Measurements from ENCODE around the gene BLOC1S5. TPM values are rescaled to one million over a fixed set of nuclear protein-coding genes. Genes with fewer than 3 reads are reported as not detected.

BLOC1S5 gene
- total and polyA plus RNA-seq, 2 of the 8 experiments (the other 6 are each of a cell fraction or from before 2014, with no cell fraction given): 3.4 to 17.2 TPM

DNA sequence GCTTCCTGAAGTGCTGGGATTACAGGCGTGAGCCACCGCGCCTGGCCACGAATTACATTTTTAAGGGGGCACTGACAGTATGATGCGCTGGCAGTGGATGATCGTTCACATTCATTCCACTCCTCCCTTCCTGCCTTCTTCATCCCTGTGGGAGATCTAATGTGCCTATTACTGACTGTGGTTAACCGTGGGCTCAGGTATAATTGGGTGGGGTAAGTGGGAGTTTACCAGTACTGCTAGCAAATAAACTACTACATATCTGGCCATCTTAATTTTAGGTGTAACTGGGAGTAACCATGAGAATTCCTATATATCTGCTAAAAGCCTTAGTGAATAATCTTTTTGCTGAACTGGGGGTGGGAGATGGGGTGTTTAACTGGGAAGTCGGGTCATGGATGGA is 6.5 kb upstream of the BLOC1S5 start:
- Histone ChIP-seq H4K5ac (ENCODE audit: insufficient read length, low read depth, low read length) (no peak overlapping the region), H3K23me2 (ENCODE audit: low read depth, low read length) (no peaks in the 10 kb centered on the region), H4K8ac (ENCODE audit: extremely low read depth, insufficient read depth, low read length) (no peak overlapping the region), H3K18ac (ENCODE audit: extremely low read depth, low read length) (no peak overlapping the region), H3K56ac (replicated peaks; ENCODE audit: insufficient read length, low read depth, low read length) (no peak overlapping the region), H2BK120ac (replicated peaks; ENCODE audit: low read depth, low read length) (no peak overlapping the region), H3K4me3 (ENCODE audit: extremely low read depth in 1 of 4, insufficient read depth in 2 of 4, low read depth in 3 of 4, low read length in 4 of 4) (no peak overlapping the region), H2BK20ac (ENCODE audit: low read length) (no peak overlapping the region), H4K91ac (replicated peaks; ENCODE audit: insufficient read length, low read length) (no peak overlapping the region), H4K20me1 (replicated peaks in 1 of 2; ENCODE audit: control insufficient read depth in 1 of 2, insufficient read depth in 2 of 2, low read length in 2 of 2) (peaks cover 0 to 1% of the 10 kb centered on the region in 2 experiments), H2BK15ac (ENCODE audit: low read length) (no peak overlapping the region), H2BK12ac (ENCODE audit: low read depth, low read length) (no peak overlapping the region), H3K23ac (ENCODE audit: insufficient read length) (no peak overlapping the region), H3K14ac (ENCODE audit: insufficient read length) (no peak overlapping the region), H2AFZ (ENCODE audit: low read length) (no peak overlapping the region), H3K36me3 (ENCODE audit: control insufficient read depth in 2 of 4, insufficient read depth in 4 of 4, low read length in 3 of 4) (no peaks in the 10 kb centered on the region), H3K79me1 (ENCODE audit: low read depth, low read length) (no peaks in the 10 kb centered on the region), H3K27me3 (replicated peaks in 1 of 4; ENCODE audit: control insufficient read depth in 3 of 4, extremely low read depth in 1 of 4, insufficient read depth in 3 of 4, low read length in 3 of 4) (no peaks in the 10 kb centered on the region), H3K9me3 (ENCODE audit: insufficient read depth in 2 of 2, low read depth in 1 of 2, low read length in 1 of 2) (no peaks in the 10 kb centered on the region), H2BK5ac (ENCODE audit: low read depth, low read length) (no peak overlapping the region), H3K9ac (replicated peaks in 1 of 4; ENCODE audit: extremely low read depth in 1 of 4, low read depth in 3 of 4, low read length in 3 of 4) (no peak overlapping the region), H3K4me2 (ENCODE audit: insufficient read depth in 1 of 2, low read depth in 2 of 2, low read length in 2 of 2) (no peak overlapping the region), H3K27ac (ENCODE audit: low read depth, low read length) (no peak overlapping the region), H2AK5ac (ENCODE audit: low read depth, low read length) (no peak overlapping the region), H3K79me2 (ENCODE audit: control insufficient read depth in 1 of 2, insufficient read depth in 2 of 2, low read length in 2 of 2) (no peaks in the 10 kb centered on the region), H3K4me1 (replicated peaks in 1 of 4; ENCODE audit: control insufficient read depth in 3 of 4, insufficient read depth in 4 of 4, low read length in 3 of 4) (no peaks in the 10 kb centered on the region; a peak in 1 of 7 replicates), H3K4ac (replicated peaks; ENCODE audit: insufficient read length, low read depth, low read length) (no peak overlapping the region)
- FAIRE-seq (no peak), DNase-seq (ENCODE audit: low read depth in 1 of 2, low spot score in 2 of 2) (no peak)
- TF ChIP-seq SRF (IDR thresholded peaks at IDR 0.05; ENCODE audit: low read depth, low read length) (no peak), SP1 (IDR thresholded peaks at IDR 0.05; ENCODE audit: low read depth, low read length) (no peak), SIX5 (IDR thresholded peaks at IDR 0.05; ENCODE audit: low read depth, low read length) (no peak), RBBP5 (IDR thresholded peaks at IDR 0.05; ENCODE audit: borderline replicate concordance, low read depth, low read length) (no peak), JUND (IDR thresholded peaks at IDR 0.05; ENCODE audit: low read length) (no peak), MAX (IDR thresholded peaks at IDR 0.05) (no peak), KDM1A (IDR thresholded peaks at IDR 0.05; ENCODE audit: borderline replicate concordance, low read length) (no peak), GABPA (IDR thresholded peaks at IDR 0.05; ENCODE audit: borderline replicate concordance, insufficient read depth, low read length) (no peak), SP2 (IDR thresholded peaks at IDR 0.05; ENCODE audit: low read length) (no peak), JUN (IDR thresholded peaks at IDR 0.05; ENCODE audit: low read depth, low read length) (no peak)
- 95% methylated on average over 8 of the region's 8 CpGs; no CpG with 5 or more reads in 1 of the 2 experiments for WGBS, 2 experiments (ENCODE audit: extremely low coverage in 1 of 2, insufficient coverage in 1 of 2, insufficient read length in 1 of 2, insufficient replicate concordance in 2 of 2, low coverage in 1 of 2, low lambda C conversion rate in 2 of 2, missing lambda C conversion rate in 1 of 2)
- ChIA-PET CTCF (ENCODE audit: partially characterized antibody) (interaction anchor here (1.1 to 1.6 kb wide), 2 partner anchors 10 to 23 kb away, joined by 3 to 6 read pairs; no protein-coding TSS in a partner anchor), POLR2A (ENCODE audit: partially characterized antibody) (no interaction called here)
